Measurements from ENCODE around the gene RPL13. TPM values are rescaled to one million over a fixed set of nuclear protein-coding genes. Genes with fewer than 3 reads are reported as not detected.
A peak's percentile ranks its signal among the peaks of the same experiment; 100 is the strongest.

The RPL13 gene
- total and polyA plus RNA-seq, 10 of the 15 experiments (the other 5 are each of a cell fraction or from before 2014, with no cell fraction given): 386 to 9,428 (median 2,486) TPM

DNA sequence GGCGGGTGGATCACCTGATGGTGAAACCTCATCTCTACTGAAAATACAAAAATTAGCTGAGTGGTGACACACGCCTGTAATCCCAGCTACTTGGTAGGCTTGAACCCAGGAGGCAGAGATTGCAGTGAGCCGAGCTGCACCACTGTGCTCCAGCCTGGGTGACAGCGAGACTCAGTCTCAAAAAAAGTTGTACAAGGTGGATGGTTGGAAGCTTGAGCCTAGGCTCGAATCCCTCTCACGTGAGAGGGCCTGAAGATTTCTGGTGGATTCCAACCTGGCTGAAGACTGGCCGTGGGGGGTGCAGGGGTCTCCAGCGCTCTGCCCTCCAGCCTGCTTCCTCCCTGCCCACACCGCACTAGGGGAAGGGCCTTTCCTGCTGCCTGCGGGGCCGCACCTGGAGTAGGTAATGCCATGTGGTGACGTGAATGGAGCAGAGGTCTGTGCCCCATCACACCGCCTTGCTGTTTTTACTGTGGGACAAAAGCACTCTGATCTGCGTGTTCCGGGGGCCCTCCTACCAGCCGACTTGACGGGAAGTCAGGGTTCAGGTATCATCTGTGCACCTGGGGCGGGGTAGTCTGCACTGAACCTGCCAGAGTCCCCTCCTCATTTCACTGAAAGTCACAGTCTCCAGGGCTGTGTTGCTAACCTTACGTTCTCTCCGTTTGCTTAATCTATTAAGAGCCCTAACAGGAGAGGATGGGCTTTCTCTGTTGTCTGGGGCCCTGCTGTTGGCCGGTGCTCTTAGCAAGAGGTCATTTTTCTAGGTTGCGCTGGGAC, 4.2 kb downstream of the RPL13 start:
- no peak for DNase-seq (ENCODE audit: low read depth, low spot score)
- H2AFZ ChIP-seq (ENCODE audit: control insufficient read depth, low read depth, low read length): no peak overlapping the region
- no peak overlapping the region for H3K9ac ChIP-seq (ENCODE audit: control insufficient read depth, insufficient read depth, low read length)
- RAD21 ChIA-PET (ENCODE audit: unreplicated experiment): interaction anchor here (1.0 kb wide), 1 partner anchor 137 kb away, joined by 3 read pairs; the partner anchor contains the start of gene SPATA2L
- H3K9me3 ChIP-seq (replicated peaks; ENCODE audit: control insufficient read depth, insufficient read depth, low read length): no peaks in the 10 kb centered on the region
- no TSS peak for BruUV-seq (replicated peaks)
- no peak overlapping the region for H3K27ac ChIP-seq (ENCODE audit: control insufficient read depth, insufficient read depth)
- intact Hi-C loops (cut with micrococcal nuclease; ENCODE audit: unreplicated experiment): loop anchor here (5.0 kb wide), 1 partner anchor 77 kb away; no protein-coding TSS in a partner anchor
- H3K36me3 ChIP-seq (ENCODE audit: control insufficient read depth in 2 of 2, insufficient read depth in 2 of 2, low read length in 1 of 2): peaks cover 22 to 25% of the 10 kb centered on the region in 2 experiments
- H4K20me1 ChIP-seq (ENCODE audit: control insufficient read depth, insufficient read depth): peaks cover 29% of the 10 kb centered on the region
- H3K79me2 ChIP-seq (ENCODE audit: control insufficient read depth, insufficient read depth, low read length): peaks cover 37% of the 10 kb centered on the region
- no peak for FAIRE-seq
- SMC1A ChIA-PET (ENCODE audit: uncharacterized antibody, unreplicated experiment): no interaction called here
- CTCF ChIA-PET: interaction anchor here (0.7 kb wide), 2 partner anchors 27 to 81 kb away, joined by 3 read pairs; no protein-coding TSS in a partner anchor
- peaks cover 25% of the 10 kb centered on the region for H3K4me1 ChIP-seq (ENCODE audit: control insufficient read depth, insufficient read depth, low read length)
- 0 out of 3 replicates have a peak, but pooled peaks have one; percentile 0 for ATAC-seq
- H3K4me3 ChIP-seq: peak overlapping the region; percentile 89
- in situ Hi-C loops (cut with MboI): no loop called here
- H3K4me2 ChIP-seq (ENCODE audit: control insufficient read depth, insufficient read depth): peak overlapping the region; percentile 80
- 25% methylated on average over 22 of the region's 22 CpGs for WGBS (ENCODE audit: insufficient coverage, insufficient replicate concordance, low lambda C conversion rate, missing lambda C conversion rate)
- H3K27me3 ChIP-seq (replicated peaks in 1 of 2; ENCODE audit: control insufficient read depth in 2 of 2, insufficient read depth in 2 of 2, low read length in 1 of 2): no peaks in the 10 kb centered on the region
- POLR2A ChIA-PET: no interaction called here
- TF ChIP-seq GABPA (IDR thresholded peaks at IDR 0.05; ENCODE audit: low read depth): 0 out of 2 replicates have a peak, but pooled peaks have one; percentile 27
- TF ChIP-seq PAX5 (IDR thresholded peaks at IDR 0.05; ENCODE audit: borderline replicate concordance, low read depth, low read length): peak; percentile 11; the same call in 1 of the 2 replicates
- TF ChIP-seq FOXM1 (IDR thresholded peaks at IDR 0.05; ENCODE audit: low read depth, low read length): no peak
- TF ChIP-seq, protein P1, sequence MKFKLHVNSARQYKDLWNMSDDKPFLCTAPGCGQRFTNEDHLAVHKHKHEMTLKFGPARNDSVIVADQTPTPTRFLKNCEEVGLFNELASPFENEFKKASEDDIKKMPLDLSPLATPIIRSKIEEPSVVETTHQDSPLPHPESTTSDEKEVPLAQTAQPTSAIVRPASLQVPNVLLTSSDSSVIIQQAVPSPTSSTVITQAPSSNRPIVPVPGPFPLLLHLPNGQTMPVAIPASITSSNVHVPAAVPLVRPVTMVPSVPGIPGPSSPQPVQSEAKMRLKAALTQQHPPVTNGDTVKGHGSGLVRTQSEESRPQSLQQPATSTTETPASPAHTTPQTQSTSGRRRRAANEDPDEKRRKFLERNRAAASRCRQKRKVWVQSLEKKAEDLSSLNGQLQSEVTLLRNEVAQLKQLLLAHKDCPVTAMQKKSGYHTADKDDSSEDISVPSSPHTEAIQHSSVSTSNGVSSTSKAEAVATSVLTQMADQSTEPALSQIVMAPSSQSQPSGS (IDR thresholded peaks at IDR 0.05; ENCODE audit: low read length): peak; percentile 18; the same call in 1 of the 2 replicates
- peak; percentile 73 for TF ChIP-seq POLR2AphosphoS2 (IDR thresholded peaks at IDR 0.05; ENCODE audit: low read depth, low read length)
- peak; percentile 52 for TF ChIP-seq BACH1 (IDR thresholded peaks at IDR 0.05; ENCODE audit: borderline replicate concordance)
- 0 out of 2 replicates have a peak, but pooled peaks have one; percentile 21 for TF ChIP-seq TARDBP (IDR thresholded peaks at IDR 0.05; ENCODE audit: borderline replicate concordance)
- peak in 1 of 2 experiments; percentile 39; a peak in 1 of 4 replicates for TF ChIP-seq BHLHE40 (IDR thresholded peaks at IDR 0.05; ENCODE audit: borderline replicate concordance in 1 of 2, low read depth in 2 of 2, low read length in 1 of 2)
- TF ChIP-seq, protein P2, sequence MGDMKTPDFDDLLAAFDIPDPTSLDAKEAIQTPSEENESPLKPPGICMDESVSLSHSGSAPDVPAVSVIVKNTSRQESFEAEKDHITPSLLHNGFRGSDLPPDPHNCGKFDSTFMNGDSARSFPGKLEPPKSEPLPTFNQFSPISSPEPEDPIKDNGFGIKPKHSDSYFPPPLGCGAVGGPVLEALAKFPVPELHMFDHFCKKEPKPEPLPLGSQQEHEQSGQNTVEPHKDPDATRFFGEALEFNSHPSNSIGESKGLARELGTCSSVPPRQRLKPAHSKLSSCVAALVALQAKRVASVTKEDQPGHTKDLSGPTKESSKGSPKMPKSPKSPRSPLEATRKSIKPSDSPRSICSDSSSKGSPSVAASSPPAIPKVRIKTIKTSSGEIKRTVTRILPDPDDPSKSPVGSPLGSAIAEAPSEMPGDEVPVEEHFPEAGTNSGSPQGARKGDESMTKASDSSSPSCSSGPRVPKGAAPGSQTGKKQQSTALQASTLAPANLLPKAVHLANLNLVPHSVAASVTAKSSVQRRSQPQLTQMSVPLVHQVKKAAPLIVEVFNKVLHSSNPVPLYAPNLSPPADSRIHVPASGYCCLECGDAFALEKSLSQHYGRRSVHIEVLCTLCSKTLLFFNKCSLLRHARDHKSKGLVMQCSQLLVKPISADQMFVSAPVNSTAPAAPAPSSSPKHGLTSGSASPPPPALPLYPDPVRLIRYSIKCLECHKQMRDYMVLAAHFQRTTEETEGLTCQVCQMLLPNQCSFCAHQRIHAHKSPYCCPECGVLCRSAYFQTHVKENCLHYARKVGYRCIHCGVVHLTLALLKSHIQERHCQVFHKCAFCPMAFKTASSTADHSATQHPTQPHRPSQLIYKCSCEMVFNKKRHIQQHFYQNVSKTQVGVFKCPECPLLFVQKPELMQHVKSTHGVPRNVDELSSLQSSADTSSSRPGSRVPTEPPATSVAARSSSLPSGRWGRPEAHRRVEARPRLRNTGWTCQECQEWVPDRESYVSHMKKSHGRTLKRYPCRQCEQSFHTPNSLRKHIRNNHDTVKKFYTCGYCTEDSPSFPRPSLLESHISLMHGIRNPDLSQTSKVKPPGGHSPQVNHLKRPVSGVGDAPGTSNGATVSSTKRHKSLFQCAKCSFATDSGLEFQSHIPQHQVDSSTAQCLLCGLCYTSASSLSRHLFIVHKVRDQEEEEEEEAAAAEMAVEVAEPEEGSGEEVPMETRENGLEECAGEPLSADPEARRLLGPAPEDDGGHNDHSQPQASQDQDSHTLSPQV (IDR thresholded peaks at IDR 0.05): no peak
- TF ChIP-seq ZBED1 (IDR thresholded peaks at IDR 0.05; ENCODE audit: borderline replicate concordance): peak; percentile 37; the same call in 1 of the 2 replicates
- TF ChIP-seq, protein P3, sequence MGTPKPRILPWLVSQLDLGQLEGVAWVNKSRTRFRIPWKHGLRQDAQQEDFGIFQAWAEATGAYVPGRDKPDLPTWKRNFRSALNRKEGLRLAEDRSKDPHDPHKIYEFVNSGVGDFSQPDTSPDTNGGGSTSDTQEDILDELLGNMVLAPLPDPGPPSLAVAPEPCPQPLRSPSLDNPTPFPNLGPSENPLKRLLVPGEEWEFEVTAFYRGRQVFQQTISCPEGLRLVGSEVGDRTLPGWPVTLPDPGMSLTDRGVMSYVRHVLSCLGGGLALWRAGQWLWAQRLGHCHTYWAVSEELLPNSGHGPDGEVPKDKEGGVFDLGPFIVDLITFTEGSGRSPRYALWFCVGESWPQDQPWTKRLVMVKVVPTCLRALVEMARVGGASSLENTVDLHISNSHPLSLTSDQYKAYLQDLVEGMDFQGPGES (IDR thresholded peaks at IDR 0.05): no peak
- TF ChIP-seq CBFB (IDR thresholded peaks at IDR 0.05; ENCODE audit: low read depth): peak; percentile 2; the same call in 1 of the 2 replicates
- peak; percentile 72 for TF ChIP-seq POLR2A (IDR thresholded peaks at IDR 0.05; ENCODE audit: low read depth, low read length)
- TF ChIP-seq CREM (IDR thresholded peaks at IDR 0.05; ENCODE audit: low read depth): no peak
- TF ChIP-seq, protein P4, sequence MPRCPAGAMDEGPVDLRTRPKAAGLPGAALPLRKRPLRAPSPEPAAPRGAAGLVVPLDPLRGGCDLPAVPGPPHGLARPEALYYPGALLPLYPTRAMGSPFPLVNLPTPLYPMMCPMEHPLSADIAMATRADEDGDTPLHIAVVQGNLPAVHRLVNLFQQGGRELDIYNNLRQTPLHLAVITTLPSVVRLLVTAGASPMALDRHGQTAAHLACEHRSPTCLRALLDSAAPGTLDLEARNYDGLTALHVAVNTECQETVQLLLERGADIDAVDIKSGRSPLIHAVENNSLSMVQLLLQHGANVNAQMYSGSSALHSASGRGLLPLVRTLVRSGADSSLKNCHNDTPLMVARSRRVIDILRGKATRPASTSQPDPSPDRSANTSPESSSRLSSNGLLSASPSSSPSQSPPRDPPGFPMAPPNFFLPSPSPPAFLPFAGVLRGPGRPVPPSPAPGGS (IDR thresholded peaks at IDR 0.05; ENCODE audit: borderline replicate concordance, insufficient read depth, low read depth, low read length, poor library complexity, severe bottlenecking): peak; percentile 47
